ENCODE results near the gene ZNF3. TPM values are rescaled to one million over a fixed set of nuclear protein-coding genes. Genes with fewer than 3 reads are reported as not detected.
"Not testable (repeated sequence)": the region's sequence is repeated elsewhere in the genome, so short reads cannot be mapped to it uniquely, and the experiment has no call there.

The ZNF3 gene
- polyA plus RNA-seq, 2 of the 4 experiments (the other 2 are of a cell fraction), result 22.5 to 30.2 TPM

- TF ChIP-seq USF2 (IDR thresholded peaks at IDR 0.05), result 0 out of 2 replicates have a peak, but pooled peaks have one; percentile 17
- no peak for TF ChIP-seq HMGXB4 (CRISPR knock-in tag; IDR thresholded peaks at IDR 0.05; ENCODE audit: borderline replicate concordance)
- no peak for TF ChIP-seq ATOH8 (CRISPR knock-in tag; IDR thresholded peaks at IDR 0.05; ENCODE audit: low read depth)
- no peak for TF ChIP-seq EHF (CRISPR knock-in tag; IDR thresholded peaks at IDR 0.05)
These were observed 49.3 kb upstream of the ZNF3 start (continued) for GRCh38 chr7:100130608-100131453.

GRCh38 chr7:100130220-100130607 is 48.7 kb upstream of the ZNF3 start:
- not testable (repeated sequence) for H3K9me3 ChIP-seq; DNase-seq (ENCODE audit: low read depth in 1 of 2, low spot score in 1 of 2); ATAC-seq; FAIRE-seq; H3K27ac ChIP-seq; H3K4me3 ChIP-seq; H3K4me2 ChIP-seq
- H3K4me1 ChIP-seq, result peaks cover 21% of the 10 kb centered on the region
- ChIA-PET CTCF (interaction anchor here (0.6 to 13.2 kb wide), 19 partner anchors 8 to 1218 kb away, joined by 3 to 245 read pairs (median 4); partner anchors contain the start of genes AP4M1, CNPY4, LAMTOR4 and MCM7), POLR2A (interaction anchor here (3.4 kb wide), 1 partner anchor 29 kb away, joined by 8 read pairs; the partner anchor contains the start of genes AP4M1 and MCM7)
- 75% methylated on average over 1 of the region's 1 CpG for WGBS (ENCODE audit: missing lambda C conversion rate)

- TF ChIP-seq EP300 (IDR thresholded peaks at IDR 0.05) (no peak), HOXB13 (CRISPR knock-in tag; IDR thresholded peaks at IDR 0.05; ENCODE audit: low read depth) (no peak), JUN (IDR thresholded peaks at IDR 0.05) (no peak), JUNB (IDR thresholded peaks at IDR 0.05) (no peak), NFE2L2 (conservative IDR thresholded peaks at IDR 0.05; ENCODE audit: low read length) (no peak), ZSCAN20 (CRISPR knock-in tag; IDR thresholded peaks at IDR 0.05) (no peak), BCL3 (IDR thresholded peaks at IDR 0.05) (no peak), CBX8 (IDR thresholded peaks at IDR 0.05) (no peak), CBX2 (IDR thresholded peaks at IDR 0.05; ENCODE audit: borderline replicate concordance, low read depth) (no peak), CHD2 (IDR thresholded peaks at IDR 0.05; ENCODE audit: low read length, partially characterized antibody) (no peak), CEBPB (IDR thresholded peaks at IDR 0.05) (no peak), SREBF2 (IDR thresholded peaks at IDR 0.05) (no peak), E2F6 (IDR thresholded peaks at IDR 0.05; ENCODE audit: borderline replicate concordance, low read depth) (no peak), BHLHE40 (IDR thresholded peaks at IDR 0.05; ENCODE audit: low read depth, low read length) (no peak)
- no peak overlapping the region for H3K27ac ChIP-seq
- POLR2A ChIA-PET, result interaction anchor here (3.4 kb wide), 1 partner anchor 28 kb away, joined by 8 read pairs; the partner anchor contains the start of genes AP4M1 and MCM7
- no peak overlapping the region for H3K4me3 ChIP-seq
- FAIRE-seq, result no peak
- ATAC-seq, result no peak
- DNase-seq (ENCODE audit: low read depth in 1 of 2, low spot score in 1 of 2), result no peak
- no peaks in the 10 kb centered on the region for H3K9me3 ChIP-seq
- 70% methylated on average over 1 of the region's 1 CpG for WGBS (ENCODE audit: missing lambda C conversion rate)
- peaks cover 30% of the 10 kb centered on the region for H3K4me1 ChIP-seq
- CTCF ChIA-PET, result interaction anchor here (1.0 to 13.2 kb wide), 7 partner anchors 22 to 279 kb away, joined by 3 to 245 read pairs (median 7); partner anchors contain the start of genes AP4M1, GJC3, LAMTOR4 and MCM7
- H3K4me2 ChIP-seq, result no peak overlapping the region
These were observed 47.1 kb upstream of the ZNF3 start for GRCh38 chr7:100128637-100128963.

Measured in A549 (cell line).